ENCODE data around the gene RPL26.
"Not testable (repeated sequence)": the region's sequence is repeated elsewhere in the genome, so short reads cannot be mapped to it uniquely, and the experiment has no call there.

DNA sequence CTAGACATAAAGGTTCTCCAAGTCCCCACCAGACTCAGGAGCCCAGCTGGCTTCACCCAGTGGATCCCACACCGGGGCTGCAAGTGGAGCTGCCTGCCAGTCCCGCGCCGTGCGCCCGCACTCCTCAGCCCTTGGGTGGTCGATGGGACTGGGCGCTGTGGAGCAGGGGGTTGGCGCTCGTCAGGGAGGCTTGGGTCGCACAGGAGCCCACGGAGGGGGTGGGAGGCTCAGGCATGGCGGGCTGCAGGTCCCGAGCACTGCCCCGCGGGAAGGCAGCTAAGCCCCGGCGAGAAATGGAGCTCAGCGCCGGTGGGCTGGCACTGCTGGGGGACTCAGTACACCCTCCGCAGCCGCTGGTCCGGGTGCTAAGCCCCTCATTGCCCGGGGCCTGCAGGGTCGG, 36.0 kb downstream of the RPL26 start:
- TF ChIP-seq, protein P1, sequence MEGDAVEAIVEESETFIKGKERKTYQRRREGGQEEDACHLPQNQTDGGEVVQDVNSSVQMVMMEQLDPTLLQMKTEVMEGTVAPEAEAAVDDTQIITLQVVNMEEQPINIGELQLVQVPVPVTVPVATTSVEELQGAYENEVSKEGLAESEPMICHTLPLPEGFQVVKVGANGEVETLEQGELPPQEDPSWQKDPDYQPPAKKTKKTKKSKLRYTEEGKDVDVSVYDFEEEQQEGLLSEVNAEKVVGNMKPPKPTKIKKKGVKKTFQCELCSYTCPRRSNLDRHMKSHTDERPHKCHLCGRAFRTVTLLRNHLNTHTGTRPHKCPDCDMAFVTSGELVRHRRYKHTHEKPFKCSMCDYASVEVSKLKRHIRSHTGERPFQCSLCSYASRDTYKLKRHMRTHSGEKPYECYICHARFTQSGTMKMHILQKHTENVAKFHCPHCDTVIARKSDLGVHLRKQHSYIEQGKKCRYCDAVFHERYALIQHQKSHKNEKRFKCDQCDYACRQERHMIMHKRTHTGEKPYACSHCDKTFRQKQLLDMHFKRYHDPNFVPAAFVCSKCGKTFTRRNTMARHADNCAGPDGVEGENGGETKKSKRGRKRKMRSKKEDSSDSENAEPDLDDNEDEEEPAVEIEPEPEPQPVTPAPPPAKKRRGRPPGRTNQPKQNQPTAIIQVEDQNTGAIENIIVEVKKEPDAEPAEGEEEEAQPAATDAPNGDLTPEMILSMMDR (IDR thresholded peaks at IDR 0.05), result not testable (repeated sequence)
- not testable (repeated sequence) for TF ChIP-seq POLR2A (IDR thresholded peaks at IDR 0.05)

All from right lobe of liver (tissue), 4 donors.